GM12875 (cell line): Measurements from ENCODE around the gene UGT1A7.

Experiments
- H3K4me3 ChIP-seq: one replicate; pipeline ENCODE4 v1.5.1; 2011; ENCODE audit warnings: low read depth, low read length, control low read depth
- CTCF ChIP-seq: IDR thresholded peaks from 2 replicates; pipeline ENCODE4 v1.5.1; 2011; ENCODE audit warnings: low read depth, mild to moderate bottlenecking, control low read depth, inconsistent platforms, low read length, moderate library complexity, borderline replicate concordance; ENCODE audit not compliant: insufficient read depth

The UGT1A7 gene

GRCh38 chr2:233819884-233820773 is 138.4 kb downstream of the UGT1A7 start:
- H3K4me3 ChIP-seq, result no peak overlapping the region
- TF ChIP-seq CTCF, result no peak

GRCh38 chr2:233820774-233821105 is 139.0 kb downstream of the UGT1A7 start:
- no peak for TF ChIP-seq CTCF
- H3K4me3 ChIP-seq, result no peak overlapping the region

- no peak overlapping the region for H3K4me3 ChIP-seq
- no peak for TF ChIP-seq CTCF
Observed at GRCh38 chr2:233821196-233821595, 139.5 kb downstream of the UGT1A7 start.

- no peak for TF ChIP-seq CTCF
- H3K4me3 ChIP-seq, result no peak overlapping the region
Observed at GRCh38 chr2:233821709-233822100, 140.0 kb downstream of the UGT1A7 start.

GRCh38 chr2:233822101-233822771 is 140.5 kb downstream of the UGT1A7 start:
- H3K4me3 ChIP-seq, result no peak overlapping the region
- TF ChIP-seq CTCF, result no peak
